ENCODE results near the gene GOLGA5.
"Not testable (repeated sequence)": the region's sequence is repeated elsewhere in the genome, so short reads cannot be mapped to it uniquely, and the experiment has no call there.

Gene GOLGA5

DNA sequence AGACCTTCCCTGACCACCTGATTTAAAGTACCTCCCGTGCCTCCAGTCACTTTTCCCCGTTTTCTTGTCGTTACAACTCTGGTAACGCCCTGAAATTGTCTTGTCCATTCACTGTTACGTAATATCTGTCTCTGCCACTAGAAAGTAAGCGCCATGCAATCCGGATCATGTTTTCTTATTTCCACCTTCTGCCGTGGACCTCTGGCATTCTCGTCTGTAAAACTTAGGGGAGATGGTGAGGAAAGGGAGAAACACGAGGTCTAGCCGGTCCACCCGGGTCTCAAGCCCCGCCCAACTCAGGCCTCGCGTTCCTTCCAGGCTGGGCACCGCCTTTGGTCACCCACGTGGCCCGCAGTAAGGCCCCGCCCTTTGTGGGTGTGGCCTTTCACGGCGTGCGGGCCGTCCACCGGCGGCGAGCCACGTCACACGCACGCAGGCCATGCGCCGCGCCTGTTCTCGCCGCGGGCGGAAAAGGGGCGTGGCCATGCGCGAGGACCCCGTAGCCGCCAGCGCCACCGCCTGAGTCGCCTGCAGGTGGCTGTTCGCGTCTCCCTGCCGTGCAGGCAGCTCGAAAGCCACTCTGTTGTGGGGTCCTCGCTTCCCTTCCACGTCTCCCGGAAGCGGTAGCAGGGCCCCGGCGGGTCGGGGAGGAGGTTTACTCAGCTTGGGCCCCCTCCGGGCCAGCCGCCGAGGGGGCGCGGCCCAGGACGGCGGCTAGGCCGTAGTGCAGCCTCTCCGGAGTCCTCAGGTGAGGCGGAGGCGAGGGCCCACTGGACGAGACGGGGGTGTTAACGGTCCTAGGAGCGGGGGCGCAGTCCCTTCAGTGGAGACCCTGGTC is at the start of gene GOLGA5:
Gene GOLGA5, plus strand, starts transcription at position 597 of the 838 bp plus-strand sequence. CDS start 3,133 bp downstream, outside the sequence.
- peaks cover 5 to 11% of the 10 kb centered on the region in 2 donors for H3K4me1 ChIP-seq (ENCODE audit: control insufficient read depth in 1 of 2, insufficient read depth in 2 of 2, low read length in 2 of 2)
- no peaks in the 10 kb centered on the region for H3K27me3 ChIP-seq (ENCODE audit: low read depth, low read length)
- peaks cover 0 to 5% of the 10 kb centered on the region in 2 donors for H3K9me3 ChIP-seq (ENCODE audit: control insufficient read depth in 1 of 2, low read length in 2 of 2)
- H3K36me3 ChIP-seq (ENCODE audit: control insufficient read depth in 1 of 2, insufficient read depth in 2 of 2, low read length in 2 of 2), result peaks cover 9 to 16% of the 10 kb centered on the region in 2 donors
- H3K4me3 ChIP-seq (ENCODE audit: low read depth in 1 of 2, low read length in 2 of 2), result peak within 1 kb of the TSS; percentile 88 to 91
- peak within 1 kb of the TSS; percentile 88 for H3K27ac ChIP-seq (ENCODE audit: low read length)

- Histone ChIP-seq H3K27me3 (ENCODE audit: low read depth, low read length) (no peaks in the 10 kb centered on the region), H3K4me3 (ENCODE audit: low read depth in 1 of 2, low read length in 2 of 2) (peak overlapping the region; percentile 74 to 92), H3K9me3 (ENCODE audit: control insufficient read depth in 1 of 2, low read length in 2 of 2) (no peaks in the 10 kb centered on the region), H3K36me3 (ENCODE audit: control insufficient read depth in 1 of 2, insufficient read depth in 2 of 2, low read length in 2 of 2) (no peaks in the 10 kb centered on the region), H3K4me1 (ENCODE audit: control insufficient read depth in 1 of 2, insufficient read depth in 2 of 2, low read length in 2 of 2) (peaks cover 0 to 8% of the 10 kb centered on the region in 2 donors), H3K27ac (ENCODE audit: low read length) (peak overlapping the region; percentile 81)
Observed at GRCh38 chr14:92747701-92748258, 46.3 kb upstream of the GOLGA5 start.

- peaks cover 0 to 8% of the 10 kb centered on the region in 2 donors for H3K4me1 ChIP-seq (ENCODE audit: control insufficient read depth in 1 of 2, insufficient read depth in 2 of 2, low read length in 2 of 2)
- peak within 1 kb of the TSS; percentile 81 for H3K27ac ChIP-seq (ENCODE audit: low read length)
- H3K9me3 ChIP-seq (ENCODE audit: control insufficient read depth in 1 of 2, low read length in 2 of 2), result no peaks in the 10 kb centered on the region
- H3K27me3 ChIP-seq (ENCODE audit: low read depth, low read length), result no peaks in the 10 kb centered on the region
- H3K36me3 ChIP-seq (ENCODE audit: control insufficient read depth in 1 of 2, insufficient read depth in 2 of 2, low read length in 2 of 2), result no peaks in the 10 kb centered on the region
- H3K4me3 ChIP-seq (ENCODE audit: low read depth in 1 of 2, low read length in 2 of 2), result peak within 1 kb of the TSS; percentile 74 to 92
Observed at GRCh38 chr14:92748259-92749016, 45.7 kb upstream of the GOLGA5 start, which contains the start of gene LGMN. TSS of gene LGMN (minus strand) at chr14:92748627. CDS start at chr14:92732786, 15,841 bp downstream.

DNA sequence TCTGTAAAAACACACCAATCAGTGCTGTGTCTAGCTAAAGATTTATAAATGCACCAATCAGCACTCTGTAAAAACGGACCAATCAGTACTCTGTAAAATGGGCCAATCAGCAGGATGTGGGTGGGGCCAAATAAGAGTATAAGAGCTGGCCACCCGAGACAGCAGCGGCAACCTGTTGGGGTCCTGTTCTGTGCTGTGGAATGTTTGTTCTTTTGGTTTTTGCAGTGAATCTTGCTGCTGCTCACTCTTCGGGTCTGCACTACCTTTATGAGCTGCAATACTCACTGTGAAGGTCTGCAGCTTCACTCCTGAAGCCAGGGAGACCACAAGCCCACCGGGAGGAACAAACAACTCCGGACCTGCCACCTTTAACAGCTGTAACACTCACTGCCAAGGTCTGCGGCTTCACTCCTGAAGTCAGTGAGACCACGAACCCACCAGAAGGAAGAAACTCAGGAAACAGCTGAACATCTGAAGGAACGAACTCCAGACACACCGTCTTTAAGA is 43.8 kb upstream of the GOLGA5 start:
- not testable (repeated sequence) for H3K27ac ChIP-seq (ENCODE audit: low read length); H3K4me1 ChIP-seq (ENCODE audit: control insufficient read depth in 1 of 2, insufficient read depth in 2 of 2, low read length in 2 of 2); H3K36me3 ChIP-seq (ENCODE audit: control insufficient read depth in 1 of 2, insufficient read depth in 2 of 2, low read length in 2 of 2); H3K9me3 ChIP-seq (ENCODE audit: control insufficient read depth in 1 of 2, low read length in 2 of 2); H3K27me3 ChIP-seq (ENCODE audit: low read depth, low read length); H3K4me3 ChIP-seq (ENCODE audit: low read depth in 1 of 2, low read length in 2 of 2)

DNA sequence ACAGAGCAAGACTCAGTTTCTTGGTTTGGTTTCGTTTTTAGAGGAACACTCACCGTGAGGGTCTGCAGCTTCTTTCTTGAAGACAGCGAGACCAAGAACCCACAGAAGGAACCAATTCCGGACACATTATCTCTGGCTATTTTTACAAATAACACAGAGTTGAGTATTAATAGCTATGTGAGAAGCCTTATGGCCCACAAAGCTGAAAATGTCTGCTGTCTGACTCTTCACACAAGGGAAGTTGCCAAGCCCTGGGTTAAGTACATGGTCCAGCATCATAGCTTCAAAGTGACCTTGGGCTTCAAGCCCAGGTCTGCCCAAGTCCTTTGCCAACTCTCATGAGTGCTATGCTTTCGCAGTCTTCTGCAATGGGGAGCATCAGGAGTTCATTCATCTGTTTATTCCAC is 43.1 kb upstream of the GOLGA5 start:
- Histone ChIP-seq H3K36me3 (ENCODE audit: control insufficient read depth in 1 of 2, insufficient read depth in 2 of 2, low read length in 2 of 2) (no peaks in the 10 kb centered on the region), H3K4me3 (ENCODE audit: low read depth in 1 of 2, low read length in 2 of 2) (no peak overlapping the region), H3K9me3 (ENCODE audit: control insufficient read depth in 1 of 2, low read length in 2 of 2) (no peaks in the 10 kb centered on the region), H3K4me1 (ENCODE audit: control insufficient read depth in 1 of 2, insufficient read depth in 2 of 2, low read length in 2 of 2) (peaks cover 0 to 8% of the 10 kb centered on the region in 2 donors), H3K27ac (ENCODE audit: low read length) (no peak overlapping the region), H3K27me3 (ENCODE audit: low read depth, low read length) (no peaks in the 10 kb centered on the region)

DNA sequence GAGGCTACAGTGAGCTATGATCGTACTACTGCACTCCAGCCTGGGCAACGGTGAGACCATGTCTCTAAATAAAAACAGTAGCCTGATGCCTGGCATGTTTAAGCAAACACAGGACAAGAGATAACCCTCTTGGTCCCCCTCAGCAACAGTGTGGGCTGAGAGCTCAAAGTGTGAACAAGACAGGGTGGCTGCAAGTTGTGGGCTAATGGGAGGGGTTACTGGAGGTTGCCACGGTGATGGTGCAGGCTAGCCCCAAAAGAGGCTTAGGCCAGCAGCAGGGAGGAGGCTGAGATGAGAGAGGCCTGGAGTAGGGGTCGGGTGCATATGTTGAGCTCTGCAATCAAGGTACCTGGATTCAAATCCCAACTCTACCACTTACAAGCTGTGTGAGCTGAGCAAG is 42.3 kb upstream of the GOLGA5 start:
- Histone ChIP-seq H3K36me3 (ENCODE audit: control insufficient read depth in 1 of 2, insufficient read depth in 2 of 2, low read length in 2 of 2) (no peaks in the 10 kb centered on the region), H3K27ac (ENCODE audit: low read length) (no peak overlapping the region), H3K4me1 (ENCODE audit: control insufficient read depth in 1 of 2, insufficient read depth in 2 of 2, low read length in 2 of 2) (peaks cover 0 to 8% of the 10 kb centered on the region in 2 donors), H3K4me3 (ENCODE audit: low read depth in 1 of 2, low read length in 2 of 2) (no peak overlapping the region), H3K9me3 (ENCODE audit: control insufficient read depth in 1 of 2, low read length in 2 of 2) (no peaks in the 10 kb centered on the region), H3K27me3 (ENCODE audit: low read depth, low read length) (no peaks in the 10 kb centered on the region)

DNA sequence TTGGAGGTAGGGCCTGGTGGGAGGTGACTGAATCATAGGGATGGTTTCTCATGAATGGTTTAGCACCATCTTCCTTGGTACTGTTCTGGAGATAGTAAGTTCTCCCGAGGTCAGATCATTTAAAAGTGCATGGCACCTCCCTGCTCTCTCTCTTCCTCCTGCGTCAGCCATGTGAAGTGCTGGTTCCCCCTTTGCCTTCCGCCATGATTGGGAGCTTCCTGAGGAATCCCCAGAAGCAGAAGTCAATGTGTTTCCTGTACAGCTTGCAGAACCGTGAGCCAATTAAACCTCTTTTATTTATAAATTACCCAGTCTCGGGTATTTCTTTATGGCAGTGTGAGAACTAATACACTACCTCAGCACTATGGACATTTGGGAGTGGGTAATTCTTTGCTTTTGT is 40.9 kb upstream of the GOLGA5 start:
- Histone ChIP-seq H3K36me3 (ENCODE audit: control insufficient read depth in 1 of 2, insufficient read depth in 2 of 2, low read length in 2 of 2) (no peaks in the 10 kb centered on the region), H3K27me3 (ENCODE audit: low read depth, low read length) (no peaks in the 10 kb centered on the region), H3K9me3 (ENCODE audit: control insufficient read depth in 1 of 2, low read length in 2 of 2) (no peaks in the 10 kb centered on the region), H3K4me1 (ENCODE audit: control insufficient read depth in 1 of 2, insufficient read depth in 2 of 2, low read length in 2 of 2) (no peaks in the 10 kb centered on the region), H3K4me3 (ENCODE audit: low read depth in 1 of 2, low read length in 2 of 2) (no peak overlapping the region), H3K27ac (ENCODE audit: low read length) (no peak overlapping the region)

DNA sequence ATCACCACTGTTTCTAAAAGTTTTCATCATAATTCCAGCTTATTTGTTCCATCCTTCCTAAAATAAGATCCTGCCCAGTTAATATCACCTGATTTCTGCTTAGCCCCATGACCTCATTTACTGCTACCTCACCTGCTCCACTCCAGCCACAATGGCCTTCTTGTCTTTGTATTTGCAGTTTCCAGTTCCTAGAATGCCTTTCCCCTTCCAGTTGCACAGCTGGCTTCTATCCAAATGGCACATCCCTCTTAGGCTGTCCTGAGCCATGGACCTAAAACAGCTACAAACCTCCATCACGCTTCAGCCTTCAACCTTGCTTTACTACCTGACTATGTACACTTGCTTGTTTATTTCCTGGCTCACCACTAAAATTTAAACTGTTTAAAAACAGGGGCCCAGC is 39.1 kb upstream of the GOLGA5 start:
- Histone ChIP-seq H3K27ac (ENCODE audit: low read length) (no peak overlapping the region), H3K36me3 (ENCODE audit: control insufficient read depth in 1 of 2, insufficient read depth in 2 of 2, low read length in 2 of 2) (no peaks in the 10 kb centered on the region), H3K9me3 (ENCODE audit: control insufficient read depth in 1 of 2, low read length in 2 of 2) (no peaks in the 10 kb centered on the region), H3K27me3 (ENCODE audit: low read depth, low read length) (no peaks in the 10 kb centered on the region), H3K4me1 (ENCODE audit: control insufficient read depth in 1 of 2, insufficient read depth in 2 of 2, low read length in 2 of 2) (no peaks in the 10 kb centered on the region), H3K4me3 (ENCODE audit: low read depth in 1 of 2, low read length in 2 of 2) (no peak overlapping the region)

- Histone ChIP-seq H3K9me3 (ENCODE audit: control insufficient read depth in 1 of 2, low read length in 2 of 2) (no peaks in the 10 kb centered on the region), H3K27me3 (ENCODE audit: low read depth, low read length) (no peaks in the 10 kb centered on the region), H3K27ac (ENCODE audit: low read length) (no peak overlapping the region), H3K36me3 (ENCODE audit: control insufficient read depth in 1 of 2, insufficient read depth in 2 of 2, low read length in 2 of 2) (no peaks in the 10 kb centered on the region), H3K4me3 (ENCODE audit: low read depth in 1 of 2, low read length in 2 of 2) (no peak overlapping the region), H3K4me1 (ENCODE audit: control insufficient read depth in 1 of 2, insufficient read depth in 2 of 2, low read length in 2 of 2) (no peaks in the 10 kb centered on the region)
Observed at GRCh38 chr14:92755495-92755894, 38.6 kb upstream of the GOLGA5 start.

DNA sequence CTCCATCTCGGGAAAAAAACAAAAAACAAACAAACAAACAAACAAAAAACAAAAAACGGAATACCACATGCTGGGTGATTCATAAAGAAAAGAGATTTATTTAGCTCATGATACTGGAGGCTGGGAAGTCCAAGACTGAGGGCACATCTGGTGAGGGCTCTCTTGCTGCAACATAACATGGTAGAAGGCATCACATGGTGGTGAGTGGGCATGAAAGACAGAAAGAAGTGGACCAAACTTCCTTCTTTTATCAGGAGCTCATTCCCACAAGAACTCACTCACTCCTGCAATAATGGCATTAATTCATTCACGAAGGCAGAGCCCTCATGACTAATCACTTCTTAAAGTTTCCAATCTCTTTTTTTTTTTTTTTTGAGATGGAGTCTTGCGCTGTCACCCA is 37.7 kb upstream of the GOLGA5 start:
- no peak overlapping the region for H3K4me3 ChIP-seq (ENCODE audit: low read depth in 1 of 2, low read length in 2 of 2)
- no peaks in the 10 kb centered on the region for H3K36me3 ChIP-seq (ENCODE audit: control insufficient read depth in 1 of 2, insufficient read depth in 2 of 2, low read length in 2 of 2)
- no peaks in the 10 kb centered on the region for H3K27me3 ChIP-seq (ENCODE audit: low read depth, low read length)
- H3K9me3 ChIP-seq (ENCODE audit: control insufficient read depth in 1 of 2, low read length in 2 of 2), result no peaks in the 10 kb centered on the region
- no peak overlapping the region for H3K27ac ChIP-seq (ENCODE audit: low read length)
- no peaks in the 10 kb centered on the region for H3K4me1 ChIP-seq (ENCODE audit: control insufficient read depth in 1 of 2, insufficient read depth in 2 of 2, low read length in 2 of 2)

- H3K4me1 ChIP-seq (ENCODE audit: control insufficient read depth in 1 of 2, insufficient read depth in 2 of 2, low read length in 2 of 2), result no peaks in the 10 kb centered on the region
- no peak overlapping the region for H3K27ac ChIP-seq (ENCODE audit: low read length)
- H3K27me3 ChIP-seq (ENCODE audit: low read depth, low read length), result no peaks in the 10 kb centered on the region
- no peaks in the 10 kb centered on the region for H3K9me3 ChIP-seq (ENCODE audit: control insufficient read depth in 1 of 2, low read length in 2 of 2)
- H3K4me3 ChIP-seq (ENCODE audit: low read depth in 1 of 2, low read length in 2 of 2), result no peak overlapping the region
- H3K36me3 ChIP-seq (ENCODE audit: control insufficient read depth in 1 of 2, insufficient read depth in 2 of 2, low read length in 2 of 2), result no peaks in the 10 kb centered on the region
Observed at GRCh38 chr14:92759300-92759678, 34.8 kb upstream of the GOLGA5 start.

Measured in muscle layer of duodenum (tissue), 2 donors.